HG03139 (cell line): ENCODE measurements around the gene TBP.
A peak's percentile ranks its signal among the peaks of the same experiment; 100 is the strongest.
"Not testable (repeated sequence)": the region's sequence is repeated elsewhere in the genome, so short reads cannot be mapped to it uniquely, and the experiment has no call there.

Source experiments
- ATAC-seq: cut with Tn5 transposase; IDR thresholded peaks from one replicate; pipeline ENCODE4 v1.9.1; 2021; ENCODE audit not compliant: unreplicated experiment

TBP gene

GRCh38 chr6:170554013-170554795 lies at the start of gene TBP:
Gene TBP (plus strand): TSS chr6:170554369. CDS start chr6:170557030, 2,661 bp downstream.
- ATAC-seq, result peak; percentile 96

- no peak for ATAC-seq
These were observed 49.7 kb upstream of the TBP start for GRCh38 chr6:170504479-170504878.

- ATAC-seq, result no peak
These were observed 48.9 kb upstream of the TBP start for GRCh38 chr6:170505306-170505705.

- no peak for ATAC-seq
These were observed 47.7 kb upstream of the TBP start for GRCh38 chr6:170506446-170506845.

- not testable (repeated sequence) for ATAC-seq
These were observed 46.4 kb upstream of the TBP start for GRCh38 chr6:170507728-170508127.

- ATAC-seq, result not testable (repeated sequence)
These were observed 45.9 kb upstream of the TBP start for GRCh38 chr6:170508275-170508674.

- not testable (repeated sequence) for ATAC-seq
These were observed 45.1 kb upstream of the TBP start for GRCh38 chr6:170508892-170509722.

- ATAC-seq, result no peak
These were observed 44.5 kb upstream of the TBP start for GRCh38 chr6:170509723-170510018.

- ATAC-seq, result no peak
These were observed 43.5 kb upstream of the TBP start for GRCh38 chr6:170510631-170511030.

- no peak for ATAC-seq
These were observed 41.9 kb upstream of the TBP start for GRCh38 chr6:170512249-170512648.

- no peak for ATAC-seq
These were observed 39.3 kb upstream of the TBP start for GRCh38 chr6:170514908-170515307.

GRCh38 chr6:170516783-170517616 lies 37.2 kb upstream of the TBP start:
- ATAC-seq, result peak; percentile 77

GRCh38 chr6:170522565-170523183 lies 31.5 kb upstream of the TBP start:
- ATAC-seq, result no peak

- ATAC-seq, result no peak
These were observed 30.7 kb upstream of the TBP start for GRCh38 chr6:170523256-170524171.

- no peak for ATAC-seq
These were observed 30.0 kb upstream of the TBP start for GRCh38 chr6:170524172-170524502.

- no peak for ATAC-seq
These were observed 28.4 kb upstream of the TBP start for GRCh38 chr6:170525795-170526194.

GRCh38 chr6:170527995-170528394 lies 26.2 kb upstream of the TBP start:
- not testable (repeated sequence) for ATAC-seq

- peak; percentile 61 for ATAC-seq
These were observed 24.2 kb upstream of the TBP start for GRCh38 chr6:170529839-170530469.

- no peak for ATAC-seq
These were observed 21.2 kb upstream of the TBP start for GRCh38 chr6:170532867-170533488.
